OCI-LY1 (cell line): ENCODE measurements around the gene RASAL2.

ENCODE experiments used
- H2AFZ ChIP-seq: fragments of 200-600 bp; sonication (generic), shearing (Covaris generic); 2 replicates; pipeline ENCODE4 v1.6.0; 2014; ENCODE audit warnings: antibody characterized with exemption, mild to moderate bottlenecking, low read length
- H3F3A ChIP-seq: fragments of 200-600 bp; sonication (generic), shearing (Covaris generic); 2 replicates; pipeline ENCODE4 v1.6.0; 2014; ENCODE audit warnings: mild to moderate bottlenecking, antibody characterized with exemption, low read length, moderate library complexity; ENCODE audit not compliant: insufficient read depth
- H3K27ac ChIP-seq: fragments of 200-600 bp; sonication (generic); 2 replicates; pipeline ENCODE4 v1.5.1; 2014; ENCODE audit warnings: low read length, mixed run types, mild to moderate bottlenecking, low read depth; ENCODE audit not compliant: poor library complexity, severe bottlenecking
- H3K27me3 ChIP-seq: fragments of 200-600 bp; sonication (generic); 2 replicates; pipeline ENCODE4 v1.6.0; 2014; ENCODE audit warnings: antibody characterized with exemption, mild to moderate bottlenecking, low read length, moderate library complexity; ENCODE audit not compliant: insufficient read depth
- H3K36me3 ChIP-seq: fragments of 200-600 bp; sonication (generic); 2 replicates; pipeline ENCODE4 v1.6.1; 2014; ENCODE audit warnings: mild to moderate bottlenecking, antibody characterized with exemption, low read length, moderate library complexity, mixed read lengths; ENCODE audit not compliant: insufficient read depth
- H3K4me1 ChIP-seq: fragments of 200-600 bp; sonication (generic); 2 replicates; pipeline ENCODE4 v1.5.1; 2014; ENCODE audit warnings: mild to moderate bottlenecking, low read length, moderate library complexity; ENCODE audit not compliant: insufficient read depth, severe bottlenecking
- H3K4me2 ChIP-seq: fragments of 200-600 bp; sonication (generic), shearing (Covaris generic); 2 replicates; pipeline ENCODE4 v1.6.1; 2014; ENCODE audit warnings: low read length
- H3K4me3 ChIP-seq: fragments of 200-600 bp; sonication (generic); 2 replicates; pipeline ENCODE4 v1.5.1; 2014; ENCODE audit warnings: low read length, low read depth, mild to moderate bottlenecking, mixed read lengths; ENCODE audit not compliant: poor library complexity, severe bottlenecking
- H3K79me2 ChIP-seq: fragments of 200-600 bp; shearing (Covaris generic); 2 replicates; pipeline ENCODE4 v1.6.1; 2016; ENCODE audit warnings: mixed run types, low read length, mixed read lengths; ENCODE audit not compliant: insufficient read depth
- H3K9ac ChIP-seq: fragments of 200-600 bp; sonication (generic), shearing (Covaris generic); 2 replicates; pipeline ENCODE4 v1.6.1; 2014; ENCODE audit warnings: mild to moderate bottlenecking, low read length, mixed read lengths
- H3K9me2 ChIP-seq: fragments of 200-600 bp; sonication (generic), shearing (Covaris generic); 2 replicates; pipeline ENCODE4 v1.6.1; 2014; ENCODE audit warnings: low read depth, mild to moderate bottlenecking, low read length, mixed read lengths
- H3K9me3 ChIP-seq: fragments of 200-600 bp; shearing (Covaris generic); 2 replicates; pipeline ENCODE4 v1.6.1; 2014; ENCODE audit warnings: low read length, mixed read lengths
- H4K20me1 ChIP-seq: fragments of 200-600 bp; sonication (generic), shearing (Covaris generic); 2 replicates; pipeline ENCODE4 v1.6.0; 2016; ENCODE audit warnings: mild to moderate bottlenecking, low read length; ENCODE audit not compliant: insufficient read depth
- EZH2 ChIP-seq: fragments of 200-600 bp; sonication (generic), shearing (Covaris generic); IDR thresholded peaks from 2 replicates; pipeline ENCODE4 v1.8.0; 2017; ENCODE audit warnings: borderline replicate concordance, mixed run types, mild to moderate bottlenecking, antibody characterized with exemption, low read length, moderate library complexity, mixed read lengths
- TF ChIP-seq, protein P1 (sequence below): fragments of 200-600 bp; sonication (generic), shearing (Covaris generic); IDR thresholded peaks from 2 replicates; pipeline ENCODE4 v1.5.1; 2017; ENCODE audit warnings: mild to moderate bottlenecking, antibody characterized with exemption, low read length, moderate library complexity, mixed read lengths

RASAL2 gene

DNA sequence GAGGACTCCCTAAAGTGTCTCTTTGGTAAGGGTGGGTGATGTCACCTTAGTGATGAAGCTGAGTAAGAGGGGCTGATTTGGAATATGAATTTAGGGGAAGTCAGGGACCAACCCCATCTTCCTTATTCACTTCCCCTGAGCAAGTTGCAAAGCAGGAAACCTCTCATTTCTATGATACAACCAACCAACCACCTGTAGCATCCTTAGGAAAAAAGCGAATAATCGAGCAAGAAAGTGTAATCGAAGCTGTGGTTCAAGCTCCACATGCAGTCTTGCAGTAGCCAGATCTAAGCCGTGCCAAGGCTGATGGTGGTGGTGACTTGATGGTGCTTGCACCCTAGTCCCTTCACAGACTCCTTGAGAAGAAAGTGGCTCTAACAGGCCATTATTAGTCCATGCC is 422.2 kb downstream of the RASAL2 start:
- Histone ChIP-seq H4K20me1 (no peaks in the 10 kb centered on the region), H3K4me3 (no peak overlapping the region), H3F3A (no peaks in the 10 kb centered on the region), H2AFZ (no peak overlapping the region), H3K36me3 (no peaks in the 10 kb centered on the region), H3K4me2 (no peak overlapping the region), H3K27ac (no peak overlapping the region), H3K9ac (no peak overlapping the region), H3K9me2 (no peaks in the 10 kb centered on the region), H3K27me3 (no peaks in the 10 kb centered on the region; the same call in 1 of the 2 replicates), H3K79me2 (no peaks in the 10 kb centered on the region), H3K9me3 (no peaks in the 10 kb centered on the region), H3K4me1 (no peaks in the 10 kb centered on the region)
- TF ChIP-seq EZH2 = no peak
- TF ChIP-seq, protein P1, sequence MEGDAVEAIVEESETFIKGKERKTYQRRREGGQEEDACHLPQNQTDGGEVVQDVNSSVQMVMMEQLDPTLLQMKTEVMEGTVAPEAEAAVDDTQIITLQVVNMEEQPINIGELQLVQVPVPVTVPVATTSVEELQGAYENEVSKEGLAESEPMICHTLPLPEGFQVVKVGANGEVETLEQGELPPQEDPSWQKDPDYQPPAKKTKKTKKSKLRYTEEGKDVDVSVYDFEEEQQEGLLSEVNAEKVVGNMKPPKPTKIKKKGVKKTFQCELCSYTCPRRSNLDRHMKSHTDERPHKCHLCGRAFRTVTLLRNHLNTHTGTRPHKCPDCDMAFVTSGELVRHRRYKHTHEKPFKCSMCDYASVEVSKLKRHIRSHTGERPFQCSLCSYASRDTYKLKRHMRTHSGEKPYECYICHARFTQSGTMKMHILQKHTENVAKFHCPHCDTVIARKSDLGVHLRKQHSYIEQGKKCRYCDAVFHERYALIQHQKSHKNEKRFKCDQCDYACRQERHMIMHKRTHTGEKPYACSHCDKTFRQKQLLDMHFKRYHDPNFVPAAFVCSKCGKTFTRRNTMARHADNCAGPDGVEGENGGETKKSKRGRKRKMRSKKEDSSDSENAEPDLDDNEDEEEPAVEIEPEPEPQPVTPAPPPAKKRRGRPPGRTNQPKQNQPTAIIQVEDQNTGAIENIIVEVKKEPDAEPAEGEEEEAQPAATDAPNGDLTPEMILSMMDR = no peak

DNA sequence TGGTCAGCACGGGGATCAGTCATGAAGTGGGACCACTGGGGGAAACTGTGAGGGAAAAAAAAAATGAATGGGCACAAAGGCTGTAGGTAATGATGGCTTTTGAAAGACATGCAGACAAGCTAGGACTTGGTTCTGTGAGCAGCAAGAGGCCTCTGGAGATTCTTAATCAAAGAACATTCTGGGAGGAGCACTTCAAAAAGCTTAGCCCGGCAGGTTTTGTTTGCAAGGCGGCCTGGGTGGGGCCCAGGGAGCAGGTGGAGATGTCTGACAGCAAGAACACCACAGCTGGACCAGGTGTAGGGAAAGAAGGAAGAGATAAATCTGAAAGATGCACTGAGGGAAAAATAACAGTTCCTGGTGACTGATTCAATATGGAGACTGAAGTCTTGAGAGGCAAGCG is 425.0 kb downstream of the RASAL2 start:
- Histone ChIP-seq H3K36me3 (no peaks in the 10 kb centered on the region), H2AFZ (no peak overlapping the region), H3K9me2 (no peaks in the 10 kb centered on the region), H4K20me1 (no peaks in the 10 kb centered on the region), H3K4me3 (no peak overlapping the region), H3K4me2 (no peak overlapping the region), H3K9me3 (no peaks in the 10 kb centered on the region), H3K4me1 (no peaks in the 10 kb centered on the region), H3K27ac (no peak overlapping the region), H3K9ac (no peak overlapping the region), H3K27me3 (no peaks in the 10 kb centered on the region; the same call in 1 of the 2 replicates), H3K79me2 (no peaks in the 10 kb centered on the region), H3F3A (no peaks in the 10 kb centered on the region)
- TF ChIP-seq, protein P1 = no peak
- TF ChIP-seq EZH2 = no peak

DNA sequence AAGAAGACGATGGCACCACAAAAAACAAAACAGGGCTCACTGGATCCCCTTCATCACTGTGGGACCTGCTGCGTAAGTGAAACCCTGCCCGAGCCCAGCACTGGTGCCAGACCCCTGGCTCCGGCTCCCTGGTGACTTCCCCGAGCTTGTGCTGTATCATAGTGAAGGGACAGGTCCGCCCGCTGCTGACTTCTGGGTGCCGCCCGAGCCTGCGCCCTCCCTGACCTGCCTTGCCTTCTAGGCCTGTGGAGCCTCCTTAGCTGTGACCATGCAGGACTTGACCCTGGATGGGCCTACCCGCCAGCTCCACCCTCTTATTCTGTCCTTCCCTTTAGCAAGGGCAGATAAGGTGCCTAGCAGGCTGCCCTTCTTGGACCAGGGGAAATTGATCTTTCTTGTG is 426.9 kb downstream of the RASAL2 start:
- no peak for TF ChIP-seq EZH2
- TF ChIP-seq, protein P1 = no peak
- Histone ChIP-seq H3K36me3 (no peaks in the 10 kb centered on the region), H3K4me2 (no peak overlapping the region), H3K27me3 (peaks cover 4% of the 10 kb centered on the region; the same call in 1 of the 2 replicates), H2AFZ (no peak overlapping the region), H3K4me1 (no peaks in the 10 kb centered on the region), H3K9ac (no peak overlapping the region), H4K20me1 (no peaks in the 10 kb centered on the region), H3K9me2 (no peaks in the 10 kb centered on the region), H3F3A (no peaks in the 10 kb centered on the region), H3K27ac (no peak overlapping the region), H3K4me3 (no peak overlapping the region), H3K9me3 (no peaks in the 10 kb centered on the region), H3K79me2 (no peaks in the 10 kb centered on the region)
